KMS-11 (cell line): ENCODE results near the gene FTSJ3.

Source experiments
- H2AFZ ChIP-seq: fragments of 200-600 bp; sonication (generic); 2 replicates; pipeline ENCODE4 v1.6.1; 2016; ENCODE audit warnings: antibody characterized with exemption, mixed run types, low read depth
- H3K27ac ChIP-seq: fragments of 200-600 bp; sonication (generic); 2 replicates; pipeline ENCODE4 v1.6.1; 2016; ENCODE audit warnings: mild to moderate bottlenecking, mixed run types
- H3K27me3 ChIP-seq: fragments of 200-600 bp; sonication (generic); 2 replicates; pipeline ENCODE4 v1.6.1; 2017; ENCODE audit warnings: mild to moderate bottlenecking, low read depth, mixed run types, moderate library complexity; ENCODE audit not compliant: insufficient read depth
- H3K36me3 ChIP-seq: fragments of 200-600 bp; sonication (generic); 2 replicates; pipeline ENCODE4 v1.6.1; 2017; ENCODE audit warnings: mild to moderate bottlenecking, mixed run types; ENCODE audit not compliant: insufficient read depth
- H3K4me1 ChIP-seq: fragments of 200-600 bp; sonication (generic); 2 replicates; pipeline ENCODE4 v1.6.1; 2016; ENCODE audit warnings: mild to moderate bottlenecking, low read depth, mixed run types; ENCODE audit not compliant: poor library complexity, severe bottlenecking
- H3K4me2 ChIP-seq: fragments of 200-600 bp; sonication (generic); 2 replicates; pipeline ENCODE4 v1.7.0; 2016; ENCODE audit warnings: mild to moderate bottlenecking, mixed run types
- H3K4me3 ChIP-seq: fragments of 200-600 bp; sonication (generic); IDR thresholded peaks from 2 replicates; pipeline ENCODE4 v1.6.1; 2017; ENCODE audit warnings: low read depth, low read length, mixed read lengths; ENCODE audit not compliant: insufficient read depth
- H3K79me2 ChIP-seq: fragments of 200-600 bp; sonication (generic); 2 replicates; pipeline ENCODE4 v1.6.1; 2016; ENCODE audit warnings: low read depth, mixed run types; ENCODE audit not compliant: insufficient read depth
- H3K9ac ChIP-seq: fragments of 200-600 bp; sonication (generic); 2 replicates; pipeline ENCODE4 v1.6.1; 2016; ENCODE audit warnings: mild to moderate bottlenecking, mixed run types
- H4K20me1 ChIP-seq: fragments of 200-600 bp; sonication (generic); 2 replicates; pipeline ENCODE4 v1.6.1; 2016; ENCODE audit warnings: mild to moderate bottlenecking, mixed run types; ENCODE audit not compliant: insufficient read depth
- CTCF ChIP-seq: fragments of 200-600 bp; sonication (generic); conservative IDR thresholded peaks from 2 replicates; pipeline ENCODE4 v1.6.1; 2017; ENCODE audit warnings: low read depth, mild to moderate bottlenecking, antibody characterized with exemption, low read length, moderate library complexity, mixed read lengths

Gene FTSJ3

DNA sequence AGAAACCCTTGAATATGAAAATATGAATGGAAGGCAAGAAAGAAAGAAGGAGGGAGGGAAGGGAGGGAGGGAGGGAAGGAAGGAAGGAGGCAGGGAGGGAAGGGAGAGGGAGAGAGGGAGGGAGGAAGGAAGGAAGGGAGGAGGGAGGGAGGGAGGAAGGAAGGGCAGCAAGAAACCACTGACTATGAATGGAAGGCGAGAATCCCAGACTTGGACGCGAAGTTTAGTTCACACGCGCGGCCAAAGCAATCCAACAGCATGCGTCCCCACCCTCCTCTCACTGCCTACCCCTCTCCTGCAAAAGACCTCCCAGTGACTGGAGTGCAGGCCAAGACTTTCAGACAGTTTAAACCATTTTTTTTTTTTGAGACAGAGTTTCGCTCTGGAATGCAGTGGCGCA is 22.9 kb upstream of the FTSJ3 start:
- Histone ChIP-seq H3K79me2 (no peaks in the 10 kb centered on the region), H2AFZ (no peak overlapping the region), H3K27me3 (no peaks in the 10 kb centered on the region), H3K4me3 (no peak overlapping the region), H3K4me1 (peaks cover 6% of the 10 kb centered on the region), H3K27ac (no peak overlapping the region), H3K4me2 (no peak overlapping the region), H4K20me1 (no peaks in the 10 kb centered on the region), H3K36me3 (no peaks in the 10 kb centered on the region), H3K9ac (no peak overlapping the region)
- no peak for TF ChIP-seq CTCF

DNA sequence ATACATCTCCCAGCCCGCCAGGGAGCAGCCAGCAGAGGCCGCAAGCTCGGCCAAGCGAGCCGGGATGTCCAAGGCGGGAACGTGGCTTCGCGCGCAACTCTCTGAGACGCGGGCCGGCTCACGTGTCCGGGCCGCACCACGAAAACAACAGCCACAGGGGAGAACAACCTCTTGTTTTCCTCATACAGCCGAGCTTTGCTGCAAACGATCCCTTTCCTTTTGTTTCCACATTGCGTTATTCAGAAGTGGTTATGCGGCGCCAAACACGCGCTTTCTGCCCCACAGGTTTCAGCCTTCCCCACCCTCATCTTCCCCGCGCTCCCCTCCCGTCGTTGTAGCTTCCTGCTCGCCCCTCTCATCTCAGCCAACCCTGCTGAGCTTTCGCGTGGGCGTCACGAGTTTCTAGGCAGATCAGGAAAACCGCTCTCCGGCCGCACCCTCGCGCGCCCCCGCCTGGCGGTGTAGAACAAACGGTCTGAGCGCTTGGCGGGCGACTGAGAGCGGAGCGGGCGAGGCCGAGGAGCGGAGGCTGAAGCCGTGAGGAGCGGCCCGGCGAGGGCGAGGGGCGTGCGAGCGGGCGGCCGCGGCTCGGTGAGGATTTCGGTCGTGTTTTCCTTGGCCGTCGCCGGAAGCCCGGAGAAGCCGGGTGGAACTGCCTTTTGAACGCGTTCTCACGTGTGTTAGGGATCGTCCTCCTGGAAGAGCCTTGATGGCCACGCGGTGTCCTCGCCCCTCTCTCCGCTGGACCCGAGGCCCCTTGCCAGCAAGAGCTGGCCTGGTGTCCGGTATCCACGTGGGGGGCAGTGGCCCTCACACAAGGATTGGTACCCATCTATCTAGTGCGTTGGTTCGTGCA is 21.6 kb upstream of the FTSJ3 start:
- peak overlapping the region; percentile 48; the same call in 1 of the 2 replicates for H3K9ac ChIP-seq
- no peaks in the 10 kb centered on the region for H3K79me2 ChIP-seq
- H2AFZ ChIP-seq, result peak overlapping the region; percentile 61
- peaks cover 11% of the 10 kb centered on the region for H3K4me1 ChIP-seq
- H3K4me2 ChIP-seq, result peak overlapping the region; percentile 33
- peak overlapping the region; percentile 57; the same call in 1 of the 2 replicates for H3K27ac ChIP-seq
- TF ChIP-seq CTCF, result peak; percentile 80
- no peaks in the 10 kb centered on the region for H4K20me1 ChIP-seq
- no peaks in the 10 kb centered on the region for H3K36me3 ChIP-seq
- H3K4me3 ChIP-seq, result no peak overlapping the region
- no peaks in the 10 kb centered on the region for H3K27me3 ChIP-seq

GRCh38 chr17:63847525-63848249 is 20.2 kb upstream of the FTSJ3 start:
- Histone ChIP-seq H3K79me2 (no peaks in the 10 kb centered on the region), H3K36me3 (no peaks in the 10 kb centered on the region), H3K4me2 (no peak overlapping the region), H3K4me3 (no peak overlapping the region), H3K27me3 (no peaks in the 10 kb centered on the region), H3K27ac (no peak overlapping the region), H2AFZ (peak overlapping the region; percentile 61; the same call in 1 of the 2 replicates), H3K4me1 (peaks cover 18% of the 10 kb centered on the region), H3K9ac (no peak overlapping the region), H4K20me1 (no peaks in the 10 kb centered on the region)
- TF ChIP-seq CTCF, result no peak

GRCh38 chr17:63845509-63845908 is 18.0 kb upstream of the FTSJ3 start:
- Histone ChIP-seq H3K4me2 (no peak overlapping the region), H3K27ac (no peak overlapping the region), H3K79me2 (peaks cover 17% of the 10 kb centered on the region), H3K4me3 (no peak overlapping the region), H2AFZ (no peak overlapping the region), H3K36me3 (no peaks in the 10 kb centered on the region), H4K20me1 (no peaks in the 10 kb centered on the region), H3K27me3 (no peaks in the 10 kb centered on the region), H3K9ac (no peak overlapping the region), H3K4me1 (peaks cover 25% of the 10 kb centered on the region)
- no peak for TF ChIP-seq CTCF
